ENCODE data around the gene MEF2A. TPM values are rescaled to one million over a fixed set of nuclear protein-coding genes. Genes with fewer than 3 reads are reported as not detected.

Gene MEF2A
- total RNA-seq, 1 experiment from 2014 or later = 21.3 TPM

- Histone ChIP-seq H3K4me2 (ENCODE audit: low read length) (no peak overlapping the region), H3K27me3 (ENCODE audit: low read length) (no peaks in the 10 kb centered on the region), H3K4me3 (ENCODE audit: low read length) (no peak overlapping the region), H4K20me1 (ENCODE audit: low read length) (no peaks in the 10 kb centered on the region), H3F3A (ENCODE audit: low read length, unreplicated experiment) (no peaks in the 10 kb centered on the region), H3K9me3 (ENCODE audit: low read length) (no peaks in the 10 kb centered on the region), H3K4me1 (ENCODE audit: insufficient read depth, low read length) (no peaks in the 10 kb centered on the region), H2AFZ (ENCODE audit: low read length) (no peak overlapping the region), H3K9me2 (replicated peaks; ENCODE audit: low read length) (no peaks in the 10 kb centered on the region), H3K79me2 (ENCODE audit: low read length) (no peaks in the 10 kb centered on the region), H3K9ac (ENCODE audit: low read length) (no peak overlapping the region), H3K27ac (ENCODE audit: low read length) (no peak overlapping the region), H3K36me3 (ENCODE audit: low read depth, low read length) (no peaks in the 10 kb centered on the region)
- DNase-seq (no peak), ATAC-seq (no peak)
- ChIA-PET CTCF (no interaction called here), POLR2A (ENCODE audit: unreplicated experiment) (no interaction called here)
- BruUV-seq (replicated peaks) = no TSS peak
- intact Hi-C loops (cut with micrococcal nuclease) = no loop called here
- no peak for TF ChIP-seq CTCF (conservative IDR thresholded peaks at IDR 0.05; ENCODE audit: low read depth, low read length)
- no peak for TF ChIP-seq EZH2 (IDR thresholded peaks at IDR 0.05; ENCODE audit: low read length, unreplicated experiment)
Measured at GRCh38 chr15:99720533-99720932, 154.7 kb downstream of the MEF2A start.

DNA sequence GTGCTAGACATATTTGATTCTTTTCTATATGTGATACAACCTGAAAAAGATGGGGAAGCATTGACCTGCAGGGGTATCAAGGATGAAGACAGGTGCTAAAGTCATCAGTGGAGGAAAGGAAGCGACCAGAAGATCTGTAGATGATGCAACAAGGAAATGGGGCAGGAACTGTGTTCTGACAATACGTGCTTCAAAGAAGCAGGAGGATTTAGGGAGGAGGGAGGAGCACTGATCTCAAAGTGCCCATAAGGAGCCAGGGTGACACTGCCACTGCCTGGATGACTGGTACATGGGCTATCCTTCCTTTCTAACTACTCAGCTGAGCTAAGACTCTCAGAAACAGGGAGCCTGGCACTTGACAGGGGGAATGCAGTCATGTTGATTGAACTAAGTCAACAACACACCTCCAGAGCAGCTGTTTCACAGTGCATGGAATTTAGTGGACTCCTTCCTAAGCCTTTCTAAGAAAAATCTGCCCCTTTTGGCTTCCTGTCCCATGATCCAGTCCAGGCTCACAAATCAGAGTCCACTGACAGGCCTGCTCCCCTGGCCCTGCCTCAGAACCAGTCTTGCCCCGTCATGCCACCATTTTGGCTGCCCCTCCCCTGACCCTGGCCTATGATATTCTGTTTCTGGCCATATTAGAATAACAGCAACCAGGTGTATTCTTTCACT is 155.5 kb downstream of the MEF2A start:
- ATAC-seq = no peak; the same call in 1 of the 2 replicates
- Histone ChIP-seq H3K9me2 (replicated peaks; ENCODE audit: low read length) (no peaks in the 10 kb centered on the region), H3K27ac (ENCODE audit: low read length) (no peak overlapping the region), H3K9me3 (ENCODE audit: low read length) (no peaks in the 10 kb centered on the region), H2AFZ (ENCODE audit: low read length) (no peak overlapping the region), H3K4me3 (ENCODE audit: low read length) (no peak overlapping the region), H3K27me3 (ENCODE audit: low read length) (no peaks in the 10 kb centered on the region), H4K20me1 (ENCODE audit: low read length) (no peaks in the 10 kb centered on the region), H3K9ac (ENCODE audit: low read length) (no peak overlapping the region), H3F3A (ENCODE audit: low read length, unreplicated experiment) (no peaks in the 10 kb centered on the region), H3K4me1 (ENCODE audit: insufficient read depth, low read length) (no peaks in the 10 kb centered on the region), H3K4me2 (ENCODE audit: low read length) (no peak overlapping the region), H3K36me3 (ENCODE audit: low read depth, low read length) (no peaks in the 10 kb centered on the region), H3K79me2 (ENCODE audit: low read length) (no peaks in the 10 kb centered on the region)
- no TSS peak for BruUV-seq (replicated peaks)
- CTCF ChIA-PET = interaction anchor here (0.6 kb wide), 1 partner anchor 12 kb away, joined by 5 read pairs; the partner anchor contains the start of gene LYSMD4
- TF ChIP-seq EZH2 (IDR thresholded peaks at IDR 0.05; ENCODE audit: low read length, unreplicated experiment) (no peak), EZH2phosphoT487 (IDR thresholded peaks at IDR 0.05; ENCODE audit: borderline replicate concordance, low read length) (no peak), CTCF (conservative IDR thresholded peaks at IDR 0.05; ENCODE audit: low read depth, low read length) (no peak)
- intact Hi-C loops (cut with micrococcal nuclease) = no loop called here
- POLR2A ChIA-PET (ENCODE audit: unreplicated experiment) = no interaction called here
- no peak for DNase-seq

DNA sequence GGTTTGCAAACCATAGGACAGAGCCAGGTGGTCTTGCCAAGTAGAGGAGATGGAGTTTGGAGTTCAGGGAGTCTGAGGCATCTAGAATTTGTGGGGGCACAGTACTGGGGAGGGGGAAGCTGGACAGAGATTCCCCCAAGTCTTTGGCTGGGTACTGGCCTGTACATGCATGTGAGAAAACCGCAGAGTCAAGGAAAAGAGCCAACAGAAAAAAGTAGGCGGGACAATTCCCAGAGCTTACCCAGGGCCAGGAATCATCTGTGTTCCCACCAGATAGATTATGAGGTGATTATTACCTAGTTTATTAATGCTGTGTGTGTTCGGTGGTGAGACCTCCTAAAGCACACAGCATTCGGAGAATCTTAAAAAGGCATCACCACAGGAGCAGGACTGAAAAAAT is 156.1 kb downstream of the MEF2A start:
- no peak overlapping the region for H3K4me2 ChIP-seq (ENCODE audit: low read length)

More for the DNA sequence above, 156.1 kb downstream of the MEF2A start:
- no peak overlapping the region for H3K4me3 ChIP-seq (ENCODE audit: low read length)
- H2AFZ ChIP-seq (ENCODE audit: low read length) = no peak overlapping the region
- DNase-seq = no peak
- H4K20me1 ChIP-seq (ENCODE audit: low read length) = no peaks in the 10 kb centered on the region
- no TSS peak for BruUV-seq (replicated peaks)
- no peaks in the 10 kb centered on the region for H3K27me3 ChIP-seq (ENCODE audit: low read length)
- H3K9ac ChIP-seq (ENCODE audit: low read length) = no peak overlapping the region
- no peaks in the 10 kb centered on the region for H3K79me2 ChIP-seq (ENCODE audit: low read length)
- POLR2A ChIA-PET (ENCODE audit: unreplicated experiment) = no interaction called here
- H3F3A ChIP-seq (ENCODE audit: low read length, unreplicated experiment) = no peaks in the 10 kb centered on the region
- no peak overlapping the region for H3K27ac ChIP-seq (ENCODE audit: low read length)
- no peaks in the 10 kb centered on the region for H3K9me3 ChIP-seq (ENCODE audit: low read length)
- H3K4me1 ChIP-seq (ENCODE audit: insufficient read depth, low read length) = no peaks in the 10 kb centered on the region
- intact Hi-C loops (cut with micrococcal nuclease) = no loop called here
- no peaks in the 10 kb centered on the region for H3K36me3 ChIP-seq (ENCODE audit: low read depth, low read length)
- no peaks in the 10 kb centered on the region for H3K9me2 ChIP-seq (replicated peaks; ENCODE audit: low read length)
- ATAC-seq = no peak
- CTCF ChIA-PET = interaction anchor here (0.6 kb wide), 1 partner anchor 11 kb away, joined by 5 read pairs; the partner anchor contains the start of gene LYSMD4
- TF ChIP-seq CTCF (conservative IDR thresholded peaks at IDR 0.05; ENCODE audit: low read depth, low read length) (no peak), EZH2phosphoT487 (IDR thresholded peaks at IDR 0.05; ENCODE audit: borderline replicate concordance, low read length) (no peak), EZH2 (IDR thresholded peaks at IDR 0.05; ENCODE audit: low read length, unreplicated experiment) (no peak)
